Measurements from ENCODE around the gene ADAR.

GRCh38 chr1:154623358-154623757, 15.4 kb upstream of the ADAR start:
- TF ChIP-seq CTCF (conservative IDR thresholded peaks at IDR 0.05; ENCODE audit: low read depth, low read length) (no peak), EZH2 (IDR thresholded peaks at IDR 0.05; ENCODE audit: low read length, unreplicated experiment) (no peak), EZH2phosphoT487 (IDR thresholded peaks at IDR 0.05; ENCODE audit: borderline replicate concordance, low read length) (no peak)

Measured in PC-3 (cell line).